B cell (primary cell): ENCODE measurements around the gene SIK1.
"Not testable (repeated sequence)": the region's sequence is repeated elsewhere in the genome, so short reads cannot be mapped to it uniquely, and the experiment has no call there.

Source experiments
- CTCF ChIP-seq: fragments of 200-600 bp; IDR thresholded peaks from one replicate; pipeline ENCODE4 v1.8.0; 2022; ENCODE audit warnings: antibody characterized with exemption, mild to moderate bottlenecking
- EZH2 ChIP-seq: IDR thresholded peaks from 2 replicates; pipeline ENCODE4 v1.6.1; 2012; ENCODE audit warnings: borderline replicate concordance, low read depth, mild to moderate bottlenecking, moderate library complexity, low read length; ENCODE audit not compliant: insufficient read depth, poor library complexity, severe bottlenecking

- not testable (repeated sequence) for TF ChIP-seq CTCF, EZH2
These were observed 36.7 kb upstream of the SIK1 start for GRCh38 chr21:43463498-43464261.
